HG02943 (cell line): Measurements from ENCODE around the gene PIGR.

ENCODE experiments used
- ATAC-seq: cut with Tn5 transposase; IDR thresholded peaks from one replicate; pipeline ENCODE4 v1.9.1; 2021; ENCODE audit warnings: mild to moderate bottlenecking, low read depth, moderate library complexity; ENCODE audit not compliant: unreplicated experiment

Gene PIGR

GRCh38 chr1:206913766-206914537 is 32.3 kb downstream of the PIGR start:
- no peak for ATAC-seq

GRCh38 chr1:206912445-206913095 is 33.7 kb downstream of the PIGR start:
- ATAC-seq = no peak

GRCh38 chr1:206911064-206911663 is 35.1 kb downstream of the PIGR start:
- ATAC-seq = no peak

- no peak for ATAC-seq
Observed at GRCh38 chr1:206909883-206910318, 36.4 kb downstream of the PIGR start.

GRCh38 chr1:206909161-206909882 is 36.9 kb downstream of the PIGR start:
- no peak for ATAC-seq

GRCh38 chr1:206908038-206908437 is 38.2 kb downstream of the PIGR start:
- ATAC-seq = no peak

GRCh38 chr1:206907304-206907991 is 38.8 kb downstream of the PIGR start:
- no peak for ATAC-seq

- no peak for ATAC-seq
Observed at GRCh38 chr1:206905295-206906164, 40.7 kb downstream of the PIGR start.

GRCh38 chr1:206904423-206905142 is 41.7 kb downstream of the PIGR start:
- ATAC-seq = no peak

GRCh38 chr1:206903687-206904086 is 42.6 kb downstream of the PIGR start:
- no peak for ATAC-seq

- no peak for ATAC-seq
Observed at GRCh38 chr1:206902702-206903101, 43.6 kb downstream of the PIGR start.

GRCh38 chr1:206901944-206902343 is 44.3 kb downstream of the PIGR start:
- ATAC-seq = no peak

GRCh38 chr1:206900149-206900548 is 46.1 kb downstream of the PIGR start:
- ATAC-seq = no peak

GRCh38 chr1:206899717-206900116 is 46.5 kb downstream of the PIGR start:
- ATAC-seq = no peak

- ATAC-seq = no peak
Observed at GRCh38 chr1:206898915-206899431, 47.3 kb downstream of the PIGR start.

- ATAC-seq = no peak
Observed at GRCh38 chr1:206898089-206898914, 48.0 kb downstream of the PIGR start.

- ATAC-seq = no peak
Observed at GRCh38 chr1:206897175-206897574, 49.1 kb downstream of the PIGR start, which contains the start of gene IL24. TSS of gene IL24 (plus strand) at chr1:206897443. CDS start at chr1:206897833, 390 bp downstream.

- no peak for ATAC-seq
Observed at GRCh38 chr1:206896261-206896660, 50.0 kb downstream of the PIGR start.
